WTC11 (cell line): Measurements from ENCODE around the gene CIT.

ENCODE experiments used
- AFF4 ChIP-seq: sonication (generic); formaldehyde crosslinking; IDR thresholded peaks from 2 replicates; pipeline ENCODE4 v1.8.1; 2023; ENCODE audit warnings: mild to moderate bottlenecking, missing genetic modification reagents, borderline replicate concordance
- CTCF ChIP-seq: fragments of 200-600 bp; IDR thresholded peaks from 2 replicates; pipeline ENCODE4 v1.8.0; 2022; ENCODE audit warnings: antibody characterized with exemption
- ERG ChIP-seq: fragments of 250-450 bp; sonication (Bioruptor Pico); IDR thresholded peaks from 2 replicates; pipeline ENCODE4 v1.8.0; 2021; ENCODE audit warnings: mild to moderate bottlenecking
- MAX ChIP-seq: sonication (generic); formaldehyde crosslinking; IDR thresholded peaks from 2 replicates; pipeline ENCODE4 v1.8.0; 2022; ENCODE audit warnings: mild to moderate bottlenecking, missing genetic modification reagents
- NFYB ChIP-seq: sonication (generic); formaldehyde crosslinking; conservative IDR thresholded peaks from 2 replicates; pipeline ENCODE4 v1.8.0; 2022; ENCODE audit warnings: low read depth, missing genetic modification reagents
- SOX15 ChIP-seq: fragments of 250-450 bp; sonication (Bioruptor Pico); IDR thresholded peaks from 2 replicates; pipeline ENCODE4 v1.9.0; 2021; ENCODE audit warnings: mild to moderate bottlenecking
- USF1 ChIP-seq: sonication (generic); formaldehyde crosslinking; IDR thresholded peaks from 2 replicates; pipeline ENCODE4 v1.8.0; 2022; ENCODE audit warnings: mild to moderate bottlenecking, missing genetic modification reagents
- ZNF281 ChIP-seq: sonication (generic); formaldehyde crosslinking; IDR thresholded peaks from 2 replicates; pipeline ENCODE4 v1.8.0; 2023; ENCODE audit warnings: mild to moderate bottlenecking, missing genetic modification reagents
- ZNF416 ChIP-seq: fragments of 250-450 bp; sonication (Bioruptor Pico); IDR thresholded peaks from 2 replicates; pipeline ENCODE4 v1.9.0; 2021; ENCODE audit warnings: mild to moderate bottlenecking, inconsistent platforms
- TF ChIP-seq, protein P1 (sequence below): sonication (generic); formaldehyde crosslinking; IDR thresholded peaks from 2 replicates; pipeline ENCODE4 v1.8.1; 2023; ENCODE audit warnings: mild to moderate bottlenecking, missing genetic modification reagents

DNA sequence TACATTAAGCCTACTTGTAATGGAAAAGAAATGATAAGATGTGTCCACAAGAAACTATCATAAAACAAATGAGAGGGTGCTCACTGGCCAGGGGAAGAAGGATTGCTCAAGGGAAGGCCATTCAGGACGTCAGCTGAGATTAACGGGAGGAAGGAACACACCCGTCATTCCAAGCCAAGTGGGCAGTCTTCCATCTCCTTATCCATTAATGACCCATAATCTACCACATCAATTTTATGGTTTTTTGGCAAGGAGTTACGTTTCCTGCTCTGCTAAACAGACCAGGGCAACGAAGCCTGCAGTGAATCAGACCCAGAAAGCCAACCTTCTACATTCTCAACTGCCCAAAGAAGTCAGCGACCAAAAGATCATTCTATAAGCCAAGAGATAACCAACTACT is 184.1 kb downstream of the CIT start:
- TF ChIP-seq SOX15 (CRISPR knock-in tag) (no peak), CTCF (no peak), ZNF281 (CRISPR knock-in tag) (no peak), AFF4 (no peak), NFYB (no peak), MAX (CRISPR knock-in tag) (no peak), ERG (no peak), ZNF416 (no peak), USF1 (no peak)
- TF ChIP-seq, protein P1, sequence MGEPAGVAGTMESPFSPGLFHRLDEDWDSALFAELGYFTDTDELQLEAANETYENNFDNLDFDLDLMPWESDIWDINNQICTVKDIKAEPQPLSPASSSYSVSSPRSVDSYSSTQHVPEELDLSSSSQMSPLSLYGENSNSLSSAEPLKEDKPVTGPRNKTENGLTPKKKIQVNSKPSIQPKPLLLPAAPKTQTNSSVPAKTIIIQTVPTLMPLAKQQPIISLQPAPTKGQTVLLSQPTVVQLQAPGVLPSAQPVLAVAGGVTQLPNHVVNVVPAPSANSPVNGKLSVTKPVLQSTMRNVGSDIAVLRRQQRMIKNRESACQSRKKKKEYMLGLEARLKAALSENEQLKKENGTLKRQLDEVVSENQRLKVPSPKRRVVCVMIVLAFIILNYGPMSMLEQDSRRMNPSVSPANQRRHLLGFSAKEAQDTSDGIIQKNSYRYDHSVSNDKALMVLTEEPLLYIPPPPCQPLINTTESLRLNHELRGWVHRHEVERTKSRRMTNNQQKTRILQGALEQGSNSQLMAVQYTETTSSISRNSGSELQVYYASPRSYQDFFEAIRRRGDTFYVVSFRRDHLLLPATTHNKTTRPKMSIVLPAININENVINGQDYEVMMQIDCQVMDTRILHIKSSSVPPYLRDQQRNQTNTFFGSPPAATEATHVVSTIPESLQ (CRISPR knock-in tag), result no peak
